Measurements from ENCODE around the gene NMT2. TPM values are rescaled to one million over a fixed set of nuclear protein-coding genes. Genes with fewer than 3 reads are reported as not detected.
A peak's percentile ranks its signal among the peaks of the same experiment; 100 is the strongest.

NMT2 gene
- polyA plus RNA-seq, 1 experiment: 38.2 TPM

- ChIA-PET CTCF (interaction anchor here (1.4 to 1.7 kb wide), 3 partner anchors 14 to 204 kb away, joined by 3 to 12 read pairs (median 6); partner anchors contain the start of gene FAM171A1), POLR2A (no interaction called here)
- no peak overlapping the region for H3K27ac ChIP-seq (ENCODE audit: low read depth, low read length)
- no peaks in the 10 kb centered on the region for H3K27me3 ChIP-seq (ENCODE audit: control insufficient read depth, insufficient read depth, low read length)
- no peak for TF ChIP-seq CTCF (IDR thresholded peaks at IDR 0.05; ENCODE audit: low read depth, low read length)
- peak overlapping the region; percentile 88 for H3K4me3 ChIP-seq (ENCODE audit: low read depth, low read length)
- no peak for DNase-seq (ENCODE audit: low read depth, low spot score)
- no peaks in the 10 kb centered on the region; the same call in 1 of the 2 replicates for H3K9me3 ChIP-seq (ENCODE audit: control insufficient read depth, insufficient read depth, low read length)
Observed at GRCh38 chr10:15166325-15166724, 2.2 kb downstream of the NMT2 start.

GRCh38 chr10:15163253-15163828, 5.2 kb downstream of the NMT2 start:
- H3K9me3 ChIP-seq (ENCODE audit: control insufficient read depth, insufficient read depth, low read length): no peaks in the 10 kb centered on the region; the same call in 1 of the 2 replicates
- TF ChIP-seq CTCF (IDR thresholded peaks at IDR 0.05; ENCODE audit: low read depth, low read length): no peak
- H3K27me3 ChIP-seq (ENCODE audit: control insufficient read depth, insufficient read depth, low read length): no peaks in the 10 kb centered on the region
- no peak for DNase-seq (ENCODE audit: low read depth, low spot score)
- ChIA-PET POLR2A (no interaction called here), CTCF (no interaction called here)
- H3K27ac ChIP-seq (ENCODE audit: low read depth, low read length): no peak overlapping the region
- H3K4me3 ChIP-seq (ENCODE audit: low read depth, low read length): no peak overlapping the region

DNA sequence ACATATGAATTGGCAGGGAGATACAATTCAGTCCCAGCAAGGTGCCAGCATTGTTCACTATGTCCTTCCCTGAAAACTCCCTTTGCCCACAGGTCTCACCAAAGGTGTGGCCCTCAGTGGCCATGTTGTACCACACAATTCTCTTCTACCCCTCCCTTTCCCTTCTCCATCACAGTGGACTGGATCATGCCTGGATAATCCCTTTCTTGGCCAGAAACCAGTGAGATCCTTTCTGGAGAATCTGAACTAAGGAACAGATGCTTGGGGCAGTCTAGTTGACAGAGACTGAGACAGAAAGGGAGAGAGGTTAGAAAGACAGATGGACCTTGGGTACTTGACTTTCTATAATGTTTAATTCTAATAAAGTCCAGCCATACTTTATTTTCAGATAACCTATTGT, 9.5 kb downstream of the NMT2 start:
- POLR2A ChIA-PET: no interaction called here
- H3K27me3 ChIP-seq (ENCODE audit: control insufficient read depth, insufficient read depth, low read length): no peaks in the 10 kb centered on the region
- no peak for TF ChIP-seq CTCF (IDR thresholded peaks at IDR 0.05; ENCODE audit: low read depth, low read length)
- no peak overlapping the region for H3K27ac ChIP-seq (ENCODE audit: low read depth, low read length)
- no peak for DNase-seq (ENCODE audit: low read depth, low spot score)
- no peaks in the 10 kb centered on the region; the same call in 1 of the 2 replicates for H3K9me3 ChIP-seq (ENCODE audit: control insufficient read depth, insufficient read depth, low read length)
- no peak overlapping the region for H3K4me3 ChIP-seq (ENCODE audit: low read depth, low read length)
- CTCF ChIA-PET: interaction anchor here (1.3 kb wide), 1 partner anchor 8 kb away, joined by 3 read pairs; no protein-coding TSS in a partner anchor

DNA sequence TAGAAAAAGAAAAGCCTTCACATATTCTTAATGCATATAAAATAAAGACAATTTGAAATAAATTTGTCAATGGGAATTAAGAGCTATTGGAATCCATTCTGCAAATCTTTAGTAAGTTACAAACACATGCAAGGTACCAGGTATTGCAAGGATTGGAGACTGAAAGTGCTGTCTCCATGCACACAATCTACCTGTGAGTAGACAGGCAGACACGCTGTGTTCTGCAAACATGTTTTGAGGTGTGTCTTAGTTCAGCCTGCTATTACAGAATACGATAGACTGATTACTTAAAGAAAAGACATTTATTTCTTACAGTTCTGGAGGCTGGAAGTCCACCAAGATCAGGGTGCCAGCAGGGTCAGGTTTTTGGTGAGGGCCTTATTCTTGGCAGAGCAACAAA, 10.0 kb downstream of the NMT2 start:
- Histone ChIP-seq H3K27ac (ENCODE audit: low read depth, low read length) (no peak overlapping the region), H3K4me3 (ENCODE audit: low read depth, low read length) (no peak overlapping the region), H3K27me3 (ENCODE audit: control insufficient read depth, insufficient read depth, low read length) (no peaks in the 10 kb centered on the region), H3K9me3 (ENCODE audit: control insufficient read depth, insufficient read depth, low read length) (no peaks in the 10 kb centered on the region; the same call in 1 of the 2 replicates)
- ChIA-PET POLR2A (no interaction called here), CTCF (interaction anchor here (1.3 kb wide), 1 partner anchor 9 kb away, joined by 3 read pairs; no protein-coding TSS in a partner anchor)
- no peak for DNase-seq (ENCODE audit: low read depth, low spot score)
- no peak for TF ChIP-seq CTCF (IDR thresholded peaks at IDR 0.05; ENCODE audit: low read depth, low read length)

DNA sequence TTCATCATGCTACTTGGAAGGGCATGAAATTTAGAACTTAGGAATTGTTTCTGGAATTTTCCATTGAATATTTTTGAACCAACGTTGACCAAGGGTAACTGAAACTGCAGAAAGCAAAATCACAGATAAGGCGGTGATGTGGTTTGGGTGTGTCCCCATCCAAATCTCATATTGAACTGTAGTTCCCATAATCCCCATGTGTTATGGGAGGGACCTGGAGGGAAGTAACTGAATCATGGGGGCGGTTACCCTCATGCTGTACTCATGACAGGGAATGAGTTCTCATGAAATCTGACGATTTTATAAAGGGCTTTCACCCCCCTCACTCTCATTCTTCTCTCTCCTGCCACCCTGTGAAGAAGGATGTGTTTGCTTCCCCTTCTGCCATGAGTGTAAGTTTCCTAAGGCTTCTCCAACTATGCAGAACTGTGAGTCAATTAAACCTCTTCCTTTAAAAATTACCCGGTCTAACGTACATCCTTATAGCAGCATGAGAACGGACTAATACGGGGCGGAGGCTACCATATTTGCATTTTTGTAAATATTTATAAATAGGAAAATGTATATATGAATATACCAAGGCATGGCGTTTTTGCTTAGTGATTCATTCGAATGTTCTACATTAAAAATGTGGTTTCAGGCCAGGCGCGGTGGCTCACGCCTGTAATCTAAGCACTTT, 12.4 kb downstream of the NMT2 start:
- H3K4me3 ChIP-seq (ENCODE audit: low read depth, low read length): no peak overlapping the region
- H3K27ac ChIP-seq (ENCODE audit: low read depth, low read length): no peak overlapping the region
- CTCF ChIA-PET: no interaction called here
- DNase-seq (ENCODE audit: low read depth, low spot score): no peak
- H3K9me3 ChIP-seq (ENCODE audit: control insufficient read depth, insufficient read depth, low read length): no peaks in the 10 kb centered on the region; the same call in 1 of the 2 replicates
- no peaks in the 10 kb centered on the region for H3K27me3 ChIP-seq (ENCODE audit: control insufficient read depth, insufficient read depth, low read length)
- TF ChIP-seq CTCF (IDR thresholded peaks at IDR 0.05; ENCODE audit: low read depth, low read length): no peak
- POLR2A ChIA-PET: no interaction called here
